Measurements from ENCODE around the gene NOS3. TPM values are rescaled to one million over a fixed set of nuclear protein-coding genes. Genes with fewer than 3 reads are reported as not detected.
"Not testable (repeated sequence)": the region's sequence is repeated elsewhere in the genome, so short reads cannot be mapped to it uniquely, and the experiment has no call there.

The NOS3 gene
- polyA plus RNA-seq, 3 donors = 11.0 to 14.2 (median 12.3) TPM

DNA sequence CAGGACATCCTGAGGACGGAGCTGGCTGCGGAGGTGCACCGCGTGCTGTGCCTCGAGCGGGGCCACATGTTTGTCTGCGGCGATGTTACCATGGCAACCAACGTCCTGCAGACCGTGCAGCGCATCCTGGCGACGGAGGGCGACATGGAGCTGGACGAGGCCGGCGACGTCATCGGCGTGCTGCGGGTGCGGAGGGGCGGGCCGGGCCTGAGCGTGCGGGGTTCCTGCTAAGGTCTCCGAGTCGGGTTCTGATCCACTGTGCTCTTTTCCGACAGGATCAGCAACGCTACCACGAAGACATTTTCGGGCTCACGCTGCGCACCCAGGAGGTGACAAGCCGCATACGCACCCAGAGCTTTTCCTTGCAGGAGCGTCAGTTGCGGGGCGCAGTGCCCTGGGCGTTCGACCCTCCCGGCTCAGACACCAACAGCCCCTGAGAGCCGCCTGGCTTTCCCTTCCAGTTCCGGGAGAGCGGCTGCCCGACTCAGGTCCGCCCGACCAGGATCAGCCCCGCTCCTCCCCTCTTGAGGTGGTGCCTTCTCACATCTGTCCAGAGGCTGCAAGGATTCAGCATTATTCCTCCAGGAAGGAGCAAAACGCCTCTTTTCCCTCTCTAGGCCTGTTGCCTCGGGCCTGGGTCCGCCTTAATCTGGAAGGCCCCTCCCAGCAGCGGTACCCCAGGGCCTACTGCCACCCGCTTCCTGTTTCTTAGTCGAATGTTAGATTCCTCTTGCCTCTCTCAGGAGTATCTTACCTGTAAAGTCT, 23.1 kb downstream of the NOS3 start:
- peak; percentile 87 for DNase-seq

DNA sequence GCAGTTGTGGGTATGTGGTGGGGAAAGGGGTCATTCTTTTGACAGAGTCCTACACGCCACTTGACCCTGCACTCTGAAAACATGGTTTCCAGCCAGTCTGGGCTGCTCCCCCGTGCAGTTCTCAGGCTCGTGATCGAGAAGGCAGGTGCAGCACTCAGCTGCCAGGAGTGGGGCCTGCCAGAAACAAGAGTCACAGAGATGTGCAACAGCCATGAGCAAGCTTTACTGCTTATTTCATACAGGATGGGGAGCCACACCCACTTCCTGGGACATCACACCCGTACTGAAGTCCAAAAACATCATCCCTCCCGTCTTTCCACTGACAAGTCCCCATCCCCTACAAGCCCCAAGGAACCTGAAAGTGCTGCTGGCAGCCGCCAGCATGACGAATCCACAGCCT, 24.1 kb downstream of the NOS3 start:
- no peak for DNase-seq

DNA sequence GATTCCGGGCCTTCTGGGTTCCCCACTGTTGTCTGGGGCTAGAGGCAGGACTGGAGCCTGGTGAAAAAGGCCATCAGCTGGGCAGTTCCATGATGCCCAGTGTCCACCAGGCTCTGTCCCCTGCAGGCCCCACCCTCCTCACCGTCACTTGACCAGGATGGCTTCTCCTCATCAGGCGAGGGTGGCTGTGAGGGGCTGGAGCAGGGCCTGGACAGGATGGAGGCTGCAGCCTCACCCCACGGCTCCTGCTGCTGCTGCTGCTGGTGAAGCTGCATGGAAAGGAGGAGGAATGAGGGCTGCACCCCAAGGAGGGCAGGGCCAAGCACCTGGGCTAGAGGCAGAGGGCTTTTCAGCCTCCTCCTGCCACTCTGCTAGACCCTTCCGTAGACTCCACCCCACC, 25.1 kb downstream of the NOS3 start:
- no peak for DNase-seq

GRCh38 chr7:151016505-151016904, 25.7 kb downstream of the NOS3 start:
- DNase-seq = no peak

DNA sequence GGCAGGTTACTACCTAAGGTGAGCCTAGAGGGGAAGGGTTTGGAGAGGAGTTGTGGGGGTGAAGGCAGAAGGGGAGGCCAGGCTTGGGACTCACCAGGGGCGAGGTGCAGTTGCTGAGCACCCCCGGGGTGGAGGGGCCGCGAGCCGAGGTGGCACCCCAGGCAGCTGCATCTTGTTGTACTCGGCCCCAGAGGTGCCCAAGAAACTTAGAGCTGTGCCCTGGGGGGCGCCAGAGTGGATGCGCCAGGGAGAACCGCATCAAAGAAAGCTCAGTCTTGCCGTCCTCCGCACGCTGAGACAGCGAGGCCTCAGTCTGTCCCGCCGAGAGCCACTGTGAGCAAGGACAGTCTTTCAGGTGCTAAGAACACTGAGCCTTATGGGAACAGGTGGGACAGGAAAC, 26.1 kb downstream of the NOS3 start:
- DNase-seq = no peak

DNA sequence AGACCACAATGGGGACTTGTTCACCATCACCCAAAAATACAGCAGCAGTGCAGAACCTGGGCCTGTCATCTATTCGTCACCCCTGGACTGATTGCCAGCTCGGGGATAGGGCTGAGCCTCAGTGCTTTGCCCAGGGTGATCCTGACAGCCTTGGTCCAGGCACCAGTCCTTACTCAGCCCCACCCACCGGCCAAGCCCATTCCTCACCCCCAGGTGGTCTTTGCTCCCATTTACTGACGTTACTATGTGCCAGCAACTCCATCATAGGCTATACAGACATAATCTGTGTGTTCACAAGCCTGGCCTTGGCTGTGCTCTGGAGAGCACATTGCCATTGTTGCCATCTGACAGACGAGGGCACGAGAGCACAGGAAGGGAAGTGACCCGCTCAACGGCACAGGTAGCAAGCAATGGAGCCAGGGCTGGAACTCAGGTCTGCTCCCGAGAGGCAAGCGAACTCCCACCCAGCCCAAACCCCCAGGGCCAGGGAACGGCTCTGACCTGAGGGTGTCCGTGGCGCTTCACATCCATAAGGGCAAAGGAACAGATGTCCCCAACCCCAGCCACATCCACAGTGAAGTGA, 26.6 kb downstream of the NOS3 start:
- DNase-seq = no peak

- peak; percentile 67 for DNase-seq
Observed at GRCh38 chr7:151017953-151018420, 27.2 kb downstream of the NOS3 start.

DNA sequence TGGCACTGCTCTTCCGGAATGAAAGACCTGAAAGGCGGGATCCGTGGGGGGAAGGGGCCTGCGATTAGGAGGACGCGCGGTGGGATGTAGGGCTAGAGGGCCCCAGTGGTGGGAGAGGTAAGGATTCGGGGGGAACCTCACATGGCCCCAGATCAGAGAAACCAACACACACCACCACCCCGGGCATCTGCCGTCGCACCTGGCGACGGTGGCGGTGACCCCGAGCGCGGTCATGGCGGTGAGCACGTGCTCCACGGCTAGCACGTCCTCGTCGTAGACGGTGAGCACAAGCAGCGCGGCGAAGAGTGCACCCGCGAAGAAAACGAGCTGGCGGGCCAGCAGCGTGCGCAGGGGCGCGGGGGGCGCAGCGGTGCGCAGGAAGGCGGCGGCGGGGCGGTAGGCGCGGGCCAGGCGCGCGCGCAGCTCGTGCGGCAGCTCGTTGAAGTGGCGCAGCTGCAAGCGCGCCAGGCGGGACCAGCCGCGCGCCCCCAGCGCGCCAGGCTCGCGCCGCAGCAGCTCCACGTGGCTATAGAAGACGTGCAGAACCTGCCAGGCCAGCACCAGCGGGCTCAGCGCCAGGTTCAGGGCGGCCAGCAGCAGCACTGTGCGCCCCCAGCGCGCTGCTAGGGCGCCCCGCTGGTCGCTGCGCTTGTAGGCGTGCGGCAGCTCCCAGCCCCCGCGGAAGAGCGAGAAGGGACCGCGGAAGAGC, 27.8 kb downstream of the NOS3 start:
- no peak for DNase-seq

- DNase-seq = no peak
Observed at GRCh38 chr7:151019130-151019447, 28.3 kb downstream of the NOS3 start.

DNA sequence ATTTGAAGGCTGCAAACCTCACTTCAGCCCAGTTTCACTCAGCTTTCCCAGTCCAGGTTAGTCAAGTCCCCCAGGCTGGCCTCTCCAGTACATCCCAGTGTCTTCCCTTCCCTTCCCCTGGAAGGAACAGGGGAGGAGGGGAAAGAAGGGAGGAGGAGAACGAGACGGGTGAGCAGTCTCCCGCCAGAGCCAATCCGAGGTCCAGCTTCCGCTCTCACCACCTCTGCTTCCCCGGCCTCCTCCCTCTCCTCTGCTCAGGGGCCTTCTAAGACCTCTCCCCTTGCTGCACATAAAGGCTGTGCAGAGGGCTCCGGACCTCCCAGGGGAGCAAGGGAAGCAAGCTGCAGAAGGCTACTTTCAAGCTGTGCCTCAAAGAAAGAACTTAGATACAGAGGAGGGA, 29.4 kb downstream of the NOS3 start:
- DNase-seq = no peak

GRCh38 chr7:151023232-151023631, 32.4 kb downstream of the NOS3 start:
- no peak for DNase-seq

- DNase-seq = no peak
Observed at GRCh38 chr7:151024435-151025056, 33.7 kb downstream of the NOS3 start, which contains the start of gene ATG9B. TSS of gene ATG9B (minus strand) at chr7:151024494. CDS start at chr7:151024423, 71 bp downstream.

DNA sequence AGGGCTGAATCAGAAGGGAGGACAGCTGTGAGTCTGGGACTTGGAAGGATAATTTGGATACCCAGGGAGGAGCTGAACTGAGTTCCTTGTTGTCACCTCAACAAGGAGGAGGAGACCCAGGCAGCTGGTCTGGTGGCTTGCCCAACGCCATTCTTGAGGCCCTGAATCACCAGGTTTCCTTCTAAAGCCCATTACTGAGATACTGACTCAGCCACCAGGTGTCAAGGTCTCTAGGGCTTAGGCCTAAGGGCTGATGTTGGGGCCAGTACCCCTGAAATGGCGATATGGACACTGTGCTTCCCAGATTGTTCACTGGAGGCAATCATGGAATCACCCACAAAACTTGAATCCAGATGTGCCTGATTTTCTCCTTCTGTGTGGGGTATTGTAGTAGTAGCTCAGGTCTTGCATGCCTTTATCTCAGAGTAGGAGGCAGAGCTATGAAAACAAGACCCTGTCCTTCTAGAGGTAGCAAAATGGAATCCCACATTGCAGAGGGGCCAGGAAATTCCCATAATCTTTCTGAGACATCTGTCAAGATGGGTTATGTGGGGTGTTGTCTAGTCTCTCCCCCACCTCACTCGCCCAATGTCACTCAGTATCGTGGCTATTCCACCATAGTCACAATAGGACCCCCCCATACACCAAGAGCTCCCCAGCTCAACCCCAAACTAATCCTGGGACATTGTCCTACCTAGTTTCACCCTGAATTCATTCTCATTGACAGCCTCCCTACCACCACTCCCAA, 35.3 kb downstream of the NOS3 start:
- DNase-seq = no peak

GRCh38 chr7:151026771-151027727, 36.2 kb downstream of the NOS3 start:
- not testable (repeated sequence) for DNase-seq

DNA sequence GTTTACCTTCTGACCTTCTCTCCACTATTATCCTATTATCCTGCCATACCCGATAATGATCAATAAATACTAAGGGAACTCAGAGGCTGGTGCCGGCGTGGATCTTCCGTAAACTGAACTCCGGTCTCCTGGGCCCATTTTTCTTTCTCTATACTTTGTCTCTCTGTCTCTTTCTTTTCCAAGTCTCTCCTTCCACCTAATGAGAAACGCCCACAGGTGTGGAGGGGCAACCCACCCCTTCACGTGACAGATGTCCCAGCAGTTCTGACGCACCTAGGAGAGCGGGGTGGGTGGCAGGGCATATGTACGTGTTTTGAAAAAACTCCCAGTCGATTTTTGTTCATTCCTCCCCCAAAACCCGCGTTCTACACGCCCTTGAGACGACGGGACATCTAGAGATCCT, 36.9 kb downstream of the NOS3 start:
- not testable (repeated sequence) for DNase-seq

DNA sequence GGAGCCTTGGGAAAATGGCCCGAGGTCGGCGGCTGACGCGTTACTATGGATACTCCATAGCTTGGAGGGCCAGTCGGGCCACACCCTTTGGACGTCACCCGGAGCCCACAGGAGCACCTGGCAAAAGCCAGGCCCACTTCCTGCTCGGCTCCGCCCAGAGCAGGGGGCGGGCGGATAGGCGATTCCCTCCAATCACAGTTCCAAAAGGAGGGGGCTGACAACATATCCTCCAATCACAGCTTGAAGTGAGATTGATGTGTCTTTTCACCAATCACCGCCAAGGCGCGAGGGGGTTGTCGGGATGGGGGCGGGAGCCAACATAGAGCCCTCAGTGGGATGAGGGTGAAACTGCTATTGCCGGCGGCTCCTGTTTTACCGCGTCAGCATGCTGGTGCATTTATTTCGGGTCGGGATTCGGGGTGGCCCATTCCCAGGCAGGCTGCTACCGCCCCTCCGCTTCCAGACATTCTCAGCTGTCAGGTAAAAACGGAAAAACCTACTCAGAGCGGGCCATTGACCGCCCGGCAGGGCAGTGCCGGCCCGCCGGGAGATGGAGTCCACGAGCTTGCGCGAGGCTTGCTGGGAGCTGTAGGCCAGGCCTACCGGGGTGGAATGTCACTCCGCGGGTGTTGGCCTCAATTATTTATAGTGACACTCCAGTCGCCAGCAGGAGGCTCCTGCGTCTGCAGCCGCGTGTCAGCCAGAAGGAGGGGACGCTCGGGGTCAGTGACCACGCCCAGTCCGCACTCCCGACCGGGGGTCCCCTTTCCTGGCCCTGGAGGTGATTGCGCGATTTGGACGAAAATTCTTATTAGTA, 37.5 kb downstream of the NOS3 start, which contains the start of gene ABCB8:
Gene ABCB8, plus strand, starts transcription at position 320 of the 817 bp plus-strand sequence. Its CDS starts 66 bp downstream, at position 386.
- DNase-seq = peak; percentile 99

DNA sequence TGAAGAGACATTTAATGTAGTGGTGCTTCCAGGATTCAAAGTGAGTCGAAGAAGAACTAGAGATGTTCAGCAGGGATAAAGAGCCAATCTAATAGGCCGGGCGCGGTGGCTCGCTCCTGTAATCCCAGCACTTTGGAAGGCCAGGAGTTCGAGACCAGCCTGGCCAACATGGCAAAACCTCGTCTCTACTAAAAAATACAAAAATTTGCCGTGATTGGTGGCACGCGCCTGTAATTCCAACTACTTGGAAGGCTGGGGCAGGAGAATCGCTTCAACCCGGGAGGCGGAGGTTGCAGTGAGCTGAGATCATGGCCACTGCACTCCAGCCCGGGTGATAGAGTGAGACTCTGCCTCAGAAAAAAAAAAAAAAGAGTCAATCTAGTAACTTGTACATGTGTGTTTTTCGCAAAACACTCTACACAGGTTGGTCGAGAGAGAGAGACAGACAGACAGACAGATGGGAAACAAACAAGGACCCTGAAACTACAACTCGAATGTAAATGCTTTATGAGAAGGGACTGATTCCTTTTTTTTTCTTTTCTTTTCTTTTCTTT, 38.2 kb downstream of the NOS3 start:
- no peak for DNase-seq

DNA sequence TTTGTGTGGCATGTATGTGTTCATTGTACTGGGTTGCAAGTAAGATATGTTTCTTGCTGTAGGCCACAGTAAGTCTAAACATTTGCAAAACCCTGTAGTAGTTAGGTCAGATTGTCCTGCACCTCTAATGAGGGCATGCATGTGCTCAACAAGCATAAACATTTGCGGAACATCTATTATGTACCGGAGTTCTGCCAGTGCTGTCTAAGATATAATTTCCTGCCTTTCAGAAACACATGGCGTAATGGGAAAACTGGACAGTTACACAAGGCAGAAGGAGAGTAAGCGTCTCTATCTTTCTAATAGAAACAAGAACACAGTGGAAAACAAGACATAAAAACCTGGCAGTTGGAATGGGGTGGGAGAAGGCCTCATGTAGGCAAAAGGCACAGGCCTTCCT, 40.2 kb downstream of the NOS3 start:
- no peak for DNase-seq
